OCI-LY1 (cell line): ENCODE results near the gene C16orf87.

ENCODE experiments used
- H2AFZ ChIP-seq: fragments of 200-600 bp; sonication (generic), shearing (Covaris generic); 2 replicates; pipeline ENCODE4 v1.6.0; 2014; ENCODE audit warnings: antibody characterized with exemption, mild to moderate bottlenecking, low read length
- H3F3A ChIP-seq: fragments of 200-600 bp; sonication (generic), shearing (Covaris generic); 2 replicates; pipeline ENCODE4 v1.6.0; 2014; ENCODE audit warnings: mild to moderate bottlenecking, antibody characterized with exemption, low read length, moderate library complexity; ENCODE audit not compliant: insufficient read depth
- H3K27ac ChIP-seq: fragments of 200-600 bp; sonication (generic); 2 replicates; pipeline ENCODE4 v1.5.1; 2014; ENCODE audit warnings: low read length, mixed run types, mild to moderate bottlenecking, low read depth; ENCODE audit not compliant: poor library complexity, severe bottlenecking
- H3K27me3 ChIP-seq: fragments of 200-600 bp; sonication (generic); 2 replicates; pipeline ENCODE4 v1.6.0; 2014; ENCODE audit warnings: antibody characterized with exemption, mild to moderate bottlenecking, low read length, moderate library complexity; ENCODE audit not compliant: insufficient read depth
- H3K36me3 ChIP-seq: fragments of 200-600 bp; sonication (generic); 2 replicates; pipeline ENCODE4 v1.6.1; 2014; ENCODE audit warnings: mild to moderate bottlenecking, antibody characterized with exemption, low read length, moderate library complexity, mixed read lengths; ENCODE audit not compliant: insufficient read depth
- H3K4me1 ChIP-seq: fragments of 200-600 bp; sonication (generic); 2 replicates; pipeline ENCODE4 v1.5.1; 2014; ENCODE audit warnings: mild to moderate bottlenecking, low read length, moderate library complexity; ENCODE audit not compliant: insufficient read depth, severe bottlenecking
- H3K4me2 ChIP-seq: fragments of 200-600 bp; sonication (generic), shearing (Covaris generic); 2 replicates; pipeline ENCODE4 v1.6.1; 2014; ENCODE audit warnings: low read length
- H3K4me3 ChIP-seq: fragments of 200-600 bp; sonication (generic); 2 replicates; pipeline ENCODE4 v1.5.1; 2014; ENCODE audit warnings: low read length, low read depth, mild to moderate bottlenecking, mixed read lengths; ENCODE audit not compliant: poor library complexity, severe bottlenecking
- H3K79me2 ChIP-seq: fragments of 200-600 bp; shearing (Covaris generic); 2 replicates; pipeline ENCODE4 v1.6.1; 2016; ENCODE audit warnings: mixed run types, low read length, mixed read lengths; ENCODE audit not compliant: insufficient read depth
- H3K9ac ChIP-seq: fragments of 200-600 bp; sonication (generic), shearing (Covaris generic); 2 replicates; pipeline ENCODE4 v1.6.1; 2014; ENCODE audit warnings: mild to moderate bottlenecking, low read length, mixed read lengths
- H3K9me2 ChIP-seq: fragments of 200-600 bp; sonication (generic), shearing (Covaris generic); 2 replicates; pipeline ENCODE4 v1.6.1; 2014; ENCODE audit warnings: low read depth, mild to moderate bottlenecking, low read length, mixed read lengths
- H3K9me3 ChIP-seq: fragments of 200-600 bp; shearing (Covaris generic); 2 replicates; pipeline ENCODE4 v1.6.1; 2014; ENCODE audit warnings: low read length, mixed read lengths
- H4K20me1 ChIP-seq: fragments of 200-600 bp; sonication (generic), shearing (Covaris generic); 2 replicates; pipeline ENCODE4 v1.6.0; 2016; ENCODE audit warnings: mild to moderate bottlenecking, low read length; ENCODE audit not compliant: insufficient read depth
- EZH2 ChIP-seq: fragments of 200-600 bp; sonication (generic), shearing (Covaris generic); IDR thresholded peaks from 2 replicates; pipeline ENCODE4 v1.8.0; 2017; ENCODE audit warnings: borderline replicate concordance, mixed run types, mild to moderate bottlenecking, antibody characterized with exemption, low read length, moderate library complexity, mixed read lengths
- TF ChIP-seq, protein P1 (sequence below): fragments of 200-600 bp; sonication (generic), shearing (Covaris generic); IDR thresholded peaks from 2 replicates; pipeline ENCODE4 v1.5.1; 2017; ENCODE audit warnings: mild to moderate bottlenecking, antibody characterized with exemption, low read length, moderate library complexity, mixed read lengths

The C16orf87 gene

DNA sequence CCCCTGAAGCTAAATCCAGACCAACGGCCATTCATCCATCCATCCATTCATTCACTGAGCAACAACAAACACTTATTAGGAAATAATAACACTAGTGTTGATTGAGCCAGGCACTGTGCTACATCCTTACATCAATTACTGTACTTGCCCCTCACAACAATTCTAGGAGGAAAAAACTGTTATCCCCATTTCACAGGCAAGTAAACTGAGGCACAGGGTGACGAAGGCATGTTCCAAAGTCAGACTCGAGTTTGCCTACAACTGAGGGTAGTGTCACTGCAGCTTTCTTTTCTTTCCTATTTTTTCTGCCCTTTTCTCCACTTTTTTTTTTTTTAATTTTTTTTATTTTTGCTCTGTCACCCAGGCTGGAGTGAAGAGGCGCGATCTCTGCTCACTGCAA is 71.7 kb downstream of the C16orf87 start:
- Histone ChIP-seq H3K9me2 (no peaks in the 10 kb centered on the region), H3K9me3 (no peaks in the 10 kb centered on the region), H3K4me3 (no peak overlapping the region), H3K9ac (no peak overlapping the region), H3K4me1 (peaks cover 57% of the 10 kb centered on the region), H3K79me2 (no peaks in the 10 kb centered on the region), H3K27me3 (no peaks in the 10 kb centered on the region), H4K20me1 (no peaks in the 10 kb centered on the region), H3K27ac (no peak overlapping the region), H3K36me3 (no peaks in the 10 kb centered on the region), H3F3A (no peaks in the 10 kb centered on the region), H3K4me2 (no peak overlapping the region), H2AFZ (no peak overlapping the region)
- TF ChIP-seq, protein P1, sequence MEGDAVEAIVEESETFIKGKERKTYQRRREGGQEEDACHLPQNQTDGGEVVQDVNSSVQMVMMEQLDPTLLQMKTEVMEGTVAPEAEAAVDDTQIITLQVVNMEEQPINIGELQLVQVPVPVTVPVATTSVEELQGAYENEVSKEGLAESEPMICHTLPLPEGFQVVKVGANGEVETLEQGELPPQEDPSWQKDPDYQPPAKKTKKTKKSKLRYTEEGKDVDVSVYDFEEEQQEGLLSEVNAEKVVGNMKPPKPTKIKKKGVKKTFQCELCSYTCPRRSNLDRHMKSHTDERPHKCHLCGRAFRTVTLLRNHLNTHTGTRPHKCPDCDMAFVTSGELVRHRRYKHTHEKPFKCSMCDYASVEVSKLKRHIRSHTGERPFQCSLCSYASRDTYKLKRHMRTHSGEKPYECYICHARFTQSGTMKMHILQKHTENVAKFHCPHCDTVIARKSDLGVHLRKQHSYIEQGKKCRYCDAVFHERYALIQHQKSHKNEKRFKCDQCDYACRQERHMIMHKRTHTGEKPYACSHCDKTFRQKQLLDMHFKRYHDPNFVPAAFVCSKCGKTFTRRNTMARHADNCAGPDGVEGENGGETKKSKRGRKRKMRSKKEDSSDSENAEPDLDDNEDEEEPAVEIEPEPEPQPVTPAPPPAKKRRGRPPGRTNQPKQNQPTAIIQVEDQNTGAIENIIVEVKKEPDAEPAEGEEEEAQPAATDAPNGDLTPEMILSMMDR, result no peak
- no peak for TF ChIP-seq EZH2

DNA sequence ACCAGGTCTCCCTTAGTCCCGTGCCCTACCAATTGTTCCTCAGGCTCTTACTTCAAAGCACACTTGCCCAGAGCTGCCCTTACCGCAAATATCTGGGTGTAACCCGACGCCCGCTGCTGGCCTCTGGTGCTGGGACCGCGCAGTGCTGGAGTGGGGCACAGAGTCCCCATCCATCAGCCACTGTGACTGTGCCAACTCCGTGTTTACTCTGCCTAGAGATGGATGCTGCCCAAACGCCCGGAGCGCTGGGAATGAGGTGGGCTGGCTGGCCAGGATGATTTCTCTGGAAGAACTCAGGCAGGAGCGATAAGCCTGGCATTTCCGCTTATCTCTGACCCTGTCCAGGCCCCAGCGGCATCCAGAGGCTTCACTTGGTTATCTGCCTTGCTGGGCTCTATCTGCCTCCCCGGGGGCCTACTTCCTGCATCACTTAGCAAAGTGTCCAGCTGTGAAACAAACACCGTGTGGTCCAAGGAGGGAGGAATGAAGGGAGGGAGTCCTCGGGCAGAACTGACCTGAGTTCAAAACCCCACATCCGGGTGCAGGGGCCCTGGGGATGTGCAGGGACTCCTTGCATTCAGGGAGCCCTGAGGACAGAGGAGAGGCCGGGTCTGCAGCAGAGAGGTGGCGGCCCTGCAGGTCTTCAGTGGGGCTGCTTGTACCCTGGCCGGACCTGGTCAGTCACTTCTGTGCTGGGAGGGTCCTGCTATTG is 73.5 kb downstream of the C16orf87 start:
- H3K27me3 ChIP-seq, result no peaks in the 10 kb centered on the region
- H3K4me1 ChIP-seq, result peaks cover 62% of the 10 kb centered on the region
- no peaks in the 10 kb centered on the region for H3K9me3 ChIP-seq
- no peak for TF ChIP-seq EZH2
- TF ChIP-seq, protein P1, result no peak
- H3K4me3 ChIP-seq, result no peak overlapping the region
- H3K79me2 ChIP-seq, result no peaks in the 10 kb centered on the region
- H3K27ac ChIP-seq, result peak overlapping the region; percentile 86
- H3K36me3 ChIP-seq, result no peaks in the 10 kb centered on the region
- 0 out of 2 replicates have a peak overlapping the region, but pooled peaks have one; percentile 3 for H3K9ac ChIP-seq
- no peaks in the 10 kb centered on the region; the same call in 1 of the 2 replicates for H3F3A ChIP-seq
- no peaks in the 10 kb centered on the region for H4K20me1 ChIP-seq
- H3K4me2 ChIP-seq, result no peak overlapping the region
- H3K9me2 ChIP-seq, result no peaks in the 10 kb centered on the region
- H2AFZ ChIP-seq, result no peak overlapping the region

DNA sequence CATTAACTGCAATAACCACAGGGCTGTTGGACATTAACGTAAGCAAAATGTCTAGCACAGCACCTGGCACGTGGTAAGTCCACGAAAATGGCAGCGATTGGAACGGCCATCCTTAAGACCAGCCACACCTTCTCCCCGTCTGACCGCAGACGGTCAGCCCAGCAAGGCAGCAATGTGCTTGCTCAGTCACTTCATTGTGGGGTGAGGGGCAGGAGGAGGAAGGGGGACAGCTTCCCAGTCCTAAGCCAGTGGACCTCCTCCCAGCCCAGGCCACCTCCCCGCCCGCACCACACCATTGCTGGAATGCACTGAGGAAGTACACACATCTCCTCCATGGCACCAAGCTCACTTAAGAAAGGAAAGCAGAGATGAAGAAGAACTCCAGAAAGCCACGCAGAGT is 74.2 kb downstream of the C16orf87 start:
- Histone ChIP-seq H2AFZ (no peak overlapping the region), H3K9me3 (no peaks in the 10 kb centered on the region), H3K79me2 (no peaks in the 10 kb centered on the region), H3K4me2 (peak overlapping the region; percentile 4; the same call in 1 of the 2 replicates), H3K9me2 (no peaks in the 10 kb centered on the region), H3F3A (no peaks in the 10 kb centered on the region; the same call in 1 of the 2 replicates), H3K27me3 (no peaks in the 10 kb centered on the region), H3K27ac (peak overlapping the region; percentile 86), H3K9ac (peak overlapping the region; percentile 5; the same call in 1 of the 2 replicates), H4K20me1 (no peaks in the 10 kb centered on the region), H3K4me3 (no peak overlapping the region), H3K4me1 (peaks cover 59% of the 10 kb centered on the region), H3K36me3 (no peaks in the 10 kb centered on the region)
- TF ChIP-seq, protein P1, result no peak
- no peak for TF ChIP-seq EZH2
